NCI-H2107 (cell line): ENCODE results near the gene PIEZO2.

Experiments
- DNase-seq: peaks from one replicate; lab custom pipeline; 2025; lab: John Stamatoyannopoulos, UW

Gene PIEZO2

DNA sequence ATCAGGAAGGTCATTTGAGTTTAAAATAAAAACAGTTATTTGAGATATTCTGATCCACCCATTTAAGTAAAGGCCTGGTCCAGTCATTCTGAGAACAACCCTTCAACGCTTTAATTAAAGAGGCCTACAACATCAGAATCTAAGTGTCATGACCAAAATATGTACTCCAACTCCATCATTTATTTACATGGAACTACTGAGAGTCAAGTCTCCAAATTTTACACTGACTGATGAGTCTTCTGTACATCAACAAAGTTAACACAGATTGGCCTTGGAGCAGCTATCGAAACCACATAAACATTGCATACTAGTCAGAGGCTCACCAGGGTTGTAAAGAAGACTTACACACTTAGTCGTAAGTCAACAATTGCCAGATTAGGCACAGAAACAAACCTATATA is 37.1 kb downstream of the PIEZO2 start:
- no peak for DNase-seq

- no peak for DNase-seq
These were observed 38.9 kb downstream of the PIEZO2 start for GRCh38 chr18:11110509-11110908.

DNA sequence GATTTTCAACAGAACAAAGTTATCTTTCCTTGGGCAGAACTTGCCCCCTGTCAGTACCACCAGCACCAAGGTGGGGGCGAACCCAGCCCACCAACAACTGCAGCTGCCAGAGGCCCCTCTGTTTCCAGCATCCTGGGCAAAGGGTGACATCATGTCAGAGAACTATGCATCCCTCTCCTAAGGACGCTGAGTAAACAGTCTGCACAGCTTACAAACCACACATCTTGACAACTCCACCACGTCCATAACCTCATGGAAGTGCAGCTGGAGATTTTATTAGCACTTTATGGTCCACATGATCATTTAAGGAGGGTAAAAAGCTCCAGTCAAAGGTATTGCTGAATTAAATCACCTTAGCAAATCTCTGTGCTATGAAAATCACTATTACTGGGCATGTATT is 40.4 kb downstream of the PIEZO2 start:
- DNase-seq: no peak

- DNase-seq: no peak
These were observed 42.5 kb downstream of the PIEZO2 start for GRCh38 chr18:11106894-11107293.

DNA sequence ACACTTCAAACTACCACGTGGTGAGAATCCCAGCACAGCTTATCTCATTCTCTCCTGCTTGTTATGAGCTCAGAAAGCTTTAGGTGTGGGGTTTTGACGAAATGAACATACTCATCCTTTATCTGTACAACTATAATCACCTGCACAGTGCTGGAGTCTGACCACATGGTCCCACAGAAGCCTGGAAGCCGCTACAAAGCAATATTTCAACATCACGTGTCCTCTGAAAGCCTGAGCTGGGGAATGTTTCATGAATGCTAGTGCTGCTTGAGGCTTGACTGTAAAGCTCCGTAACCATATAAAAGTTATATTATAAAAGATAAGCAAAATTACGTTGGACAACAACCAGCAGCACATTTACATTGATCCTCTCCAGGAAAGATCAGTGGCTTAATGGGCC is 43.9 kb downstream of the PIEZO2 start:
- DNase-seq: no peak

DNA sequence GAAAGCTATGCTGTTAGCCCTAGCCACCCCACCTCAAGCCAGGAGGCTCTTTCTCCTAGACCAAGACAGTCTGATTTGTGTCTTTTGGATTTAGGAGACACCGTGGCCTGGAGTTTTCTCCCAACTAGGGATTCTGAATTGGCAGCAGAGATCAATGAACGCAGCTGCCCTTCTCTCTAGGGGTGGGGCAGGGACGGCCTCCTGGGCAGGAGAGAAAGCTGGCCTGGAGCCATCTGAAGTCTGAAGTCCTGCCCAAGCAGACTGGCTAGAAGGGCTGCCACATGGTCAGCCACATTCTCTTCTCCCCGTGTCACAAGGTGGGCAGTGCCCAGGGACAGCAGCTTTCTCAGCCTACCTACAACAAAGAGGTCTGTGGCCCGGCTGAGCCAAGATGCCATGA is 45.1 kb downstream of the PIEZO2 start:
- no peak for DNase-seq

DNA sequence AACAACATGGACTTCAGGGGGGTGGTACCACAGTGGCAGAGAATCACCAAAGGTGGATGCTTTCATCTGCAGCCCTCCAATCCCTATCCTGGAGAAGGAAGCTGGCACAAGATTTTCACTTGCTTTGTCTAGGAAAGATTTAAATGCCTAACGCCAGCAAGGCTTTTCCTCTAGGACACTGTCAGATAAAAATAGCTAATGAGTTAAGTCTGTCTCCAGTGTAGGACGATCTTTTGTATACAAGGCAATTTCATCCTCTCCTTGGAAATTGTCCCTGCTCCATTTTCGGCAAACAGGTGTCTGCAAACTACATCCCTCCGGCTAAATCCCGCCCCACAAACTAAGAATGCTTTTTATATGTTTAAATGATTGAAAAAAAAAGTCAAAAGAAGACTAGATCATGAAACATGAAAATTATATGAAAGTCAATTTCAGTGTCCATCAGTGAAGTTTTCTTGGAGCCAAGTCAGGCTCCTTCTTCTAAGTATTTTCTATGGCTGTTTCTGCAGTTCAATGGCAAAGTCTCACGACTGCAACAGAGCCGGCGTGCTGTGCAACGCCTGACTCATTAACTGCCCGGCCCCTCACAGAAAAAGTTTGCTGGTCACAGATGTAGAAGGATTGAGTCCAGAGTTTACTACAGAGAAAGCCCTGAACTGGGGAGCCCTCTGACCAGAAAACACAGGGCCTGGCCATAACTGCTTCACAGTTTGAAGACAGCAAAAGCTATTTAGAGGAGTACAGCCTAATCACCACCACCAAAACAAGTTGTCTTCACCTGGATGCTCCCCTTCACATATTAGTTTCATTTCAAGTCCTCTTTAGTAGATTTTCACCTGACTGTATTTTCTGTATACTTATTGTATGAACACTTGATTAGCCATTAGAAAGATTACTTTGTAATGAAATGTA is 52.3 kb downstream of the PIEZO2 start:
- no peak for DNase-seq

- DNase-seq: no peak
These were observed 53.0 kb downstream of the PIEZO2 start for GRCh38 chr18:11096411-11096810.

DNA sequence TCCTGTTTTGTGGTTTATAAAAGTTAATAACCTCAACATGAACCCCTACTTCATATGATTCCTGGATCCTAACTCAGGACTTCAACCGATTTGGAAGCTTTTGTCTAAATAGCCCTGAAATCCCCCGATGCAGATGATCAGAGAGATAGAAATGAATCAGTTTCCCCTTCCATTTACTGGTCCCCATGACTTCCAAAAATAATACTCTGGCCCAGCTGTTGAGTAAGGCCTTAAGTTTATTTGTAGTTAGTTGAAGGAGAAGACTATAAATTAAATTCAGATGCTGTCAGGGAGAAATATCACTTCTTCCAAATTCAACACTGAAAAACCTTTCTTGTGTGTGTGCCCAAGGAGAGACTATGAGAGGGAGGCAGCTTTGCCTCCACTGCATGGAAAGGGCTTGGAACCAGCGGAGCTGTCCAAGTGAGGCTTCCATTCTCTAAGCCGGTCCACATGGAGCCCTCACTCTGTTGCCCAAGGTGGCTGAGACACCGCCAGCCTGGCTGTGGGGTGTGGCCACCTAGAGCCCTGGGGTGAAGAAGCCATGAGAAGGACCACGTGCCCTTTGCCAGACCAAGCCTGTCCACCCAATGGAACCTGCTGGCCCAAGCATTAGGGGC is 53.6 kb downstream of the PIEZO2 start:
- no peak for DNase-seq

- DNase-seq: no peak
These were observed 54.2 kb downstream of the PIEZO2 start for GRCh38 chr18:11095211-11095610.

DNA sequence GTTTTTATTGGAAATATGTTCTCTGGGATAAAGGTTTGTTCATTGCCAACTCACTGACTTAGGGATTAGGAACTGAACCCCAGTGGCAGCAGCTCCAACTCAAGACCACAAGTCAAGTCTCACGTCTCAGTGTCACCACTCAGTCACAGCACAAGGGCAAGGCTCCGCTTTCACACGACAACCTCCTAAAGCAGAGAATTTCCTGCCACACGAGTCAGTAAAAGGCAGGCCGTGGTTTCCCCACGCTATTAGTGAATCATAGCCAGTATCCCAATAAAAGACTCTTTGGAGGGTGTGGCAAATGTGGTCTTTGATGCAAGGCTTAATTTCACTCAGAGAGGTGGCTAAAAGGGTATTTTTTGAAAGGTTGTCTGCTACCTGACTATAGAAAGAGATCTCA is 57.6 kb downstream of the PIEZO2 start:
- DNase-seq: no peak

DNA sequence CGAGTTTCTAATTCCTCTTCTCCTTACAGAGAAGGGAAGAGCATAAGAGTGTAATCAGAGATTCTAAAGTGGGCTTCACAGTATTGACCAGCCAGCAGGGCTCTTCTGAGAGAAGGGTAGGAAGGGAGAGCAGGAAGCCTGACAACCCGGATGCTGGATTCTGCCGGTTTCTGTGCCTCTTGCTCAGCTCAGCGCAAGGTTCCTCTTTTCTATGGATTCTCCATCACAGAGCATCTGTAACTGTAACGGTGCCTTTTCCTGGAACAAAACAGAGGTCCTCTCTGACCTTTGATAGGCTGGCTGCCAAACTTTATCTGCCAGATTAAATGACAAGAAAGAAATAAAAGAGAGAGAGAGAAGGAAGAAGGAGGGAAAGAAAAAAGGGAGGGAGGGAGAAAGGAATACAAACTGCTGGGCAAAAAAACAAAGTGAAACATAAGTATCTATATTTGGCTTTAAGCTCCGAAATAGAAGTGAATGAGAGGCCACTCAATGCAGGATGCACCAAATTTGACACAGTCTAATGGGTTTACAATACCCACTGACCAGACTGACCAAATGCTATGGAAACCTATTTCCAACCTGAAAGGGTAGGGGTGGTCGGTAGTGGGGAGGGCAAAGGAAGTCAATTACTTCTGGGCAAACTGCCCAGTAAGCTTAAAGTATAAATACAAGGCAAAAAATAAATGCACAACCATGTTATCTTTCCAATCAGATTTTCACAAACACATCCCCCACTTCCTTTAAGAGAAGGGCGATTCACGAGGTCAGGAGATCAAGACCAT is 59.2 kb downstream of the PIEZO2 start:
- DNase-seq: no peak

DNA sequence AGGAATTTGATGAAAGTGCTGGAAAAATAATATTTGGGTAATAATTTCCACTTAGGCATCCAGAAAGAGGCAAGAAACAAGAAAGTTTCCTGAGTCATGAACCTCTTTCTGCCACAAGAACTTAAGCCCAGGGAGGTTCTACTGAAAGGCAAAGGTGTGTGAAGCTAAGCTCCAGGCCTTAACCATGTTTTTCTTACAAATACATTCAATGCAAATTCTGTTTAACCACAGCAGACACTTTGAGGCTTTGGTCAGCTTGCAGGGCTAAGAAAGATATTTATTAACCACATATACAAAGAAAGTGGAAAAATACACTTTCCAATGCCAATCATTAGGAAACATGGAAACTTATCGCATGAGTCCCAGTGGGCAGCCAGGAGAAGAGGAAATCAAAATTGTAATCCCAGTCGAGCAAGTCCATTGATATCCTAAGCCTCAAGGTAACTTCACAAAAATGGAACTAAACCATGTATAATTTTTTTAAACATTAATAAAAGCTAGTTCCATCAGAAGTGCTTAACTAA is 68.3 kb downstream of the PIEZO2 start:
- no peak for DNase-seq

DNA sequence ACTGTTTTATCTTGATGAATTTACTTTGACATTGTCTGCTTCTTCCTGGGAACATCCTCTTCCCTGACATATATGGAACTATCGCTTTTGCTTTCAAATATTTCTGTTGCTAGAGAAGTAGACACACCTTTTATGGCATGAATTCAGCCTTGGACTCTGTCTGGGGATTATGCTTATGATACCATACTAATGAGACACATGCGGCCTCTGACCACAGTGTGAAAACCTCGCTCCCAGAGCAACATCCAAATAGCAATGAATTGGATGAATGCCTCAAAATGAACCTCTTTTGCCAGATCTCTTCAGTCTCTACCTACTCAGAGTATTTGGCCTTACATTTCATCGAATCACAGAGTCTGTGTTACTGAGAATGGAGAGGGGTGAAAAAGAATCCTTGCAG is 70.9 kb downstream of the PIEZO2 start:
- no peak for DNase-seq

GRCh38 chr18:11077548-11078187 is 71.7 kb downstream of the PIEZO2 start:
- DNase-seq: no peak

DNA sequence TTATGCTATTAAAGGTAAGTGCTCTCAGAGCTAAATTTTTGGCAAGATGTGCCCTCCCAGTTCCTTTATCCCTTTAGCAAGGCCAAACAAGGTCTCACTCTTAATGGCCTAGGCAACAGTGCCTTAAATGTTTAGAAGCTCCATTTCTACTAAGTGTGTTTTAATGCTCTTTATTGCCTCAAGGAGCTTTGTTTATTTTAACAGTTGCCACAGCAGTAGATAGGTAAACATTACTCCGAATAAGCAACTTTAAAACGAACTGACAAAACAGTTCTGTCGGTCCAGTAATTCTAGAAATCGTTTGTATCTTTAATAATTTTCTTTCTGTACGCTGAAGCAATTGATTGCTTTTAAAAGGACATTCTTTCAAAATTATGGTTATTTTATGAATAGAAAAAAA is 74.5 kb downstream of the PIEZO2 start:
- DNase-seq: peak; percentile 24

GRCh38 chr18:11073971-11074370 is 75.4 kb downstream of the PIEZO2 start:
- no peak for DNase-seq

GRCh38 chr18:11072632-11073031 is 76.7 kb downstream of the PIEZO2 start:
- no peak for DNase-seq

GRCh38 chr18:11071300-11071699 is 78.1 kb downstream of the PIEZO2 start:
- no peak for DNase-seq

- DNase-seq: no peak
These were observed 78.8 kb downstream of the PIEZO2 start for GRCh38 chr18:11070593-11070992.

GRCh38 chr18:11066038-11066437 is 83.3 kb downstream of the PIEZO2 start:
- no peak for DNase-seq
